Stimulated activated CD4-positive, alpha-beta T cell treated with anti-CD3 and anti-CD28 coated beads, Interleukin-12 subunit alpha, Interleukin-12 subunit beta, amount 100 ng/mL, for 48 hours (primary cell): Measurements from ENCODE around the gene MCAM.

Experiments used
- DNase-seq, 3 donors: peaks; one replicate each; pipeline ENCODE4 v3.0.0-alpha.2; 2020; ENCODE audit warnings: low read depth in 2 of 3, low spot score in 1 of 3

The MCAM gene

DNA sequence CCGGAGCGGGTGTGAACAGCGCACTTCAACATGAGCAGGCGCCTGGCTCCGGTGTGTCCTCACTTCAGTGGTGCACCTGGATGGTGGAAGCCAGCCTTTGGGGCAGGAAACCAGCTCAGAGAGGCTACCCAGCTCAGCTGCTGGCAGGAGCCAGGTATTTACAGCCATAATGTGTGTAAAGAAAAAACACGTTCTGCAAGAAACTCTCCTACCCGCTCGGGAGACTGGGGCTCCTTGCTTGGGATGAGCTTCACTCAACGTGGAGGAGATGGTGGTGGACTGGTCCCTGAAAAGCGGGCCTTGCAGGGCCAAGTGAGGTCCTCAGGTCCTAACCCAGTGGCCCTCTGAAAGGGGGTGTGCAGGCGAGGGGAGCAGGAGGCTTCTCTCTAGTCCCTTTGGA, 7.5 kb downstream of the MCAM start:
- no peak for DNase-seq

DNA sequence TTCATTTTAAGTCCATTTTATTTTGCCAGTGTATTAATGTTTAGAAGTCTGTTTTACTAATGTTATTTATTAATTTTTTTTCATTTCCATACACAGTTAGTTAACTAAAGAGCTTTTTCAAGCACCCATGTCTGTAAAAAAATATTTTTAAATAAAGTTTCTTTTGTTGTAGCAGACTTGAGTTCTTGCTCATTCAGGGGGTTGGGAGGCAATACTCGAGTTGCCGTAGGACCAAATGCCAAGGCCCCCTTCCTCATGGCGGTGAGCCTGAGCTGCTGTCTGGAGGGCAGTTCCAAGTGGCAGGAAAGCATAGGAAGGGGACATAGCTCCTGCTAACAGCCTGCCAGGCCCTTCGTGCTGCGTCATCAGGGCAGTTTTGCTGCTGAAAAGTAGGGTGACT, 9.0 kb downstream of the MCAM start:
- no peak for DNase-seq

DNA sequence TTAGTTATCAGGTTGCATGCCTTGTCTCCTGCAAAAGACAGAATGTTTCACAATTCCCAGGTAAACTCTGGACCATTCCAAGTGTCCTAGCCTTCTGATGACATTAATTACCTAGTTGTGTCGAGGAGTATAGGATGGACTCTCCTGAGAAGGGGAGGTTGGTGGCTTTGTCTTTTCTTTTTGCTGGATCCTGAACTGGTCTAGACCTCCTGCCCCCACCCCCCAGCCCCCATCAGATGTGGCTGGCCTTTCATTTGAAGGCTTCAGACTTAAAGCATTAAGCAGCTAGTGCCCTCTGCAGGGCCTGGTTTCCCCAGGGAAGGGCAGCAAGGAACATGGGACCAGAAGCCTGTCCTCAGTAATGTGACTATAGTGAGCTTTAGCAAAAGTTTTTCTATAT, 9.7 kb downstream of the MCAM start:
- DNase-seq, result no peak

DNA sequence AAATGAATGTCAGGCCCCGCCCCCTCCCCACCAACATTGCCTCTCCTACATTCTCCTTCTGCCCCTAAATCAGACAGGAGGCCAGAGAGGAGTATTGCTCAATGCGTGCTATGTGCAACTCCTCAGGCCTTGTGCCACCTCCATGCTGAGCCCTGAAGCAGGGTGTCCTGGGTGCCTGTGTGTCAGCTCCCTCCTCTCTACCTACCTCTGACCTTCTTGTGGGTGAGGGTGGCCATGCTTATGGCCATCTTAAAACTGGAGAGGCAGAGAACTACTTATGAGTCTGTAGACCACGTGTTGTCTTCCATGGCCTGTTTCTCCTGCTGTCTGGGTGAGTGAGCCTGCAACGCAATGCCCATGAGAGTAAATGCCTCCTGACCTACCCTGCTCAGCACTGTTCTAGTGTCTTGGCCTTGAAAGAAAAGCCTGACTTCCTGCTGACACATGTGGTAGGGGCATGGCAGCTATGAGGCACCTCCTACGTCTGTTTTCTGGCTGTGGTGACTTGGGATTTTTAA, 10.5 kb downstream of the MCAM start:
- DNase-seq, result no peak

DNA sequence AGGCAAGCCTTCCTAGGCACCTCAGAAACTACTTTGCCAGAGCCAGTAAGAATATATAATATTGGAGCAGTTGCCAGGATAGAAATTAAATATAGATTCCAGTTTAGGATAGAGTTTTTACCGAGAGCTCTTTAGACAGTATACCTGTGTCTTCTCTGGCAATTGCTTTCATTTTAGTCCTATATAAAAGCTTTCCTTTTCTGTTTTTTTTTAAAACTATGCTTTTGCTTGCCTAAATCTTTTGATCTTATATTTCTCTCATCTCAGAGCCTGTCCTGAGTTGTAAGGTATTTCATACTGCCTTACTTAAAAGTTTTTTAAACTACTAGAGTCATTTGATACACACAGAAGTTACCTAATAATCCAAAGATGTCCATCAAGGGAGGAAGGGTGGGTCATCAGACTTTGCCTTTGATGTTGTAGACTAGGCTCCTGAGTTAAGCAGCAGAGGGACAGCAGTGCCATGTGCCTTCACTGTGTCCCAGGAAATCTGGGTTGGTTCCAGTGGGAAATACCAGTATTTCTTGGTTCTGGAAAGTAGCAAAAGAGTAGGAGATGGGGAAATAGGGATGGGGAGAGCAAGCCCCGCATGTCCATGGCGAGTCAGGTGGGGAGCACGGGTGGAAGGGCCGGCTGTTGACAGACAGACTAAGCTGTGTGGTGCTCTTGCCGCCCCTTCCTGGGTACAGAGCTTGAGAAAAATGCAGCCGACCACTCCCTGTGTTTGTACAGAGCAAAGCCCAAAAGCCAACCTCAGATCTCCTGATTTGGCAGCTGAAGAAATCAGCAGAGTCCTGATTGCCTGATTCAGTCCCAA, 11.2 kb downstream of the MCAM start:
- no peak for DNase-seq

DNA sequence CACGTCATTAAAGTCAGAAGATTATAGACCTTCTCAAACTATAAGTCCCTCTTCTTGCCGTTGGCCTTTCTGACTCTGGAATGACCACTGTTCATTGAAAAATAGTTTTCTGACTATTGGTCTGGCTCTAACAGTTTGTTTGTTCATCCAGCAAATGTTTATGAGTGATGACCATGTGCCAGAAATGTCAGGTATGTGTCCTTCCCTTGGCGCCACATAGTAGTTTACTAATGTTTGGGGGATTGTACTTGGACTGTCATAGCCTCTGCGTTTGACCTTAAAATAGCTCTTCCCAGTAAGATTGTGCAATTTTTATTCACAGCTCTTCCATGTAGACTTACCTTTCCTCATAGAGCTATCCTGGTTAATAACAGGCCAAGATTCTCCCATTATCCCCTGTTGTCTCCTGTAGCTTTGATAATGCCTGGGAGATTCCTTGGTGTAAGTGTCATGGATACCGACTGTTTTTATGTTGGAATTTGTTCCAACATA, 13.7 kb downstream of the MCAM start:
- DNase-seq, result no peak

DNA sequence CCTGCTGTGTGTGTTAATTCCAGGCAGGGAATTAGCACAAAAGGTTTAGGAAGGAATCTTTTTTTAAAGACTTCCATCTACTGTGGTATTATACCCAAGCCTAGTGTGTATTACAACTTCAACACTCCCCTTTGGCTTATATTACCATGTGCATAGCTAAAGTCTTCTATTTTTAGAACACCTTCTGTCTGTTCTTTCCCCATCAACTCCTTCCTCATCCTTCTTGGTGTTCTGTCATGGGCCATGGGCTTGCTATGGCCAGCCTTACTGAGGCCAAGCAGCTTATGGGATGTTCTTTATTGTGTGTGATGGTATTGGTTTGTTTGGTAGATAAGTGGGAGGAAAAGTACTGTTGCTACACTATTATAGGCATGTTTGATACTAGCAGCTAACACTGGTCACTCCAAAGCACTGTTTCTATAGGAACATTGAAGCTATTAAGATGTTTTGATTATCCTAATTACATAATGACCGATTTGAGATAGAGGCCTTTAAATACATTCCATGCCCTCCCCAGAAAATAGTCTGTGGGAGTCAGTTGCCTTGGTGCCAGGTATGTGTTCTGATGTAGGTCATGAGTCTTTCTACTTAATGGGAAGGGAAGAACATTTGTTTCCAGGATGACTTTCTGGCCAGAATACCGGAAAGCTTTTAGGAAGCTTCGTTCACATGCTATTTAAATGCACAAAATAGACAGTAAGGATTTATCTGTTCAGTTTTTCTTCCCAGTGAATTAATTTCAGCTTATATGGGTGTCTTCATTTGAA, 16.5 kb downstream of the MCAM start:
- no peak for DNase-seq

DNA sequence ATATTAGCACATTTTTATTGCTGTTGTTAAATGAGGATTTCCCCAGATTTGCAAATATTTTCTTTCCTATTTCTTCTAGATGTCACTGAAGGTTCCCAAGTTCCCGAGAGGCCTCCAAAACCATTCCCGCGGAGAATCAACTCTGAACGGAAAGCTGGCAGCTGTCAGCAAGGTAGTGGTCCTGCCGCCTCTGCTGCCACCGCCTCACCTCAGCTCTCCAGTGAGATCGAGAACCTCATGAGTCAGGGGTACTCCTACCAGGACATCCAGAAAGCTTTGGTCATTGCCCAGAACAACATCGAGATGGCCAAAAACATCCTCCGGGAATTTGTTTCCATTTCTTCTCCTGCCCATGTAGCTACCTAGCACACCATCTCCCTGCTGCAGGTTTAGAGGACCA, 17.5 kb downstream of the MCAM start:
- no peak for DNase-seq

DNA sequence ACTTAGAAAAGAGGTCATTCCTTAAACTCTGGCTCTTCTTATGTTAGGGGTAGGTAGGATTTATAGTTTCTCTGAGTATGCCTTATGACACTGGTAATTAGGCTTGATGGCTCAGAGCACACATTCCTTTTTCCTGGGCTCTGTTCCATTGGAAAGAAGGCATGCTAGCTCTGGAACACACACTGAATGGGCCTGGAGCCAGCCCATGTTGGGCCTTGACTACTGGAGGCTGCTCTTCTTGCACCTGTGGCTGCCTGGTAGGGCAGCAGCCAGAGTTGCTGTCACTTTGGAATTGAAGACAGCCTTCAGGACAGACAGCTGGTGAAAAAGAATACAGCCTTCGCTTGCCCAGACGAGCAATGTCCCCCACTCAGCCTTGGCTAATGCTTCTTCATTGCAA, 18.2 kb downstream of the MCAM start:
- no peak for DNase-seq

DNA sequence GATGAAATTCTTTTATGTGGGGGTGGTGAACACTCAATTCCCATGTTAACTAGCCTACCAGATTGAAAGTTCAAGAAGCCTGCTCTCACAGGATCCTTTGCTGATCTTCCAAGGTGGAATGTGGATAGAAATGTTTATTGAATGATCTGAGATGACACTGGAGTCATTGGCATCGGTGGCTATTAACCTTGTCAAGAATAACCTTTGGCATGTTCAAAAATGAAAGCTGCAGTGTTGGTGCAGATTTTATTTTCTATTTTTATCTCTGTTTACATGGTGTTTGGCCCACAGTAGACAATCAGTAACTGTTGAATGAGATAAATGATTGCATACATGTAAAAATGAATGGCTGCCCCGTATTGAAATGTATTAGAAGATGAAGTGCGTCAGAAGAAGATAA, 19.0 kb downstream of the MCAM start:
- no peak for DNase-seq

DNA sequence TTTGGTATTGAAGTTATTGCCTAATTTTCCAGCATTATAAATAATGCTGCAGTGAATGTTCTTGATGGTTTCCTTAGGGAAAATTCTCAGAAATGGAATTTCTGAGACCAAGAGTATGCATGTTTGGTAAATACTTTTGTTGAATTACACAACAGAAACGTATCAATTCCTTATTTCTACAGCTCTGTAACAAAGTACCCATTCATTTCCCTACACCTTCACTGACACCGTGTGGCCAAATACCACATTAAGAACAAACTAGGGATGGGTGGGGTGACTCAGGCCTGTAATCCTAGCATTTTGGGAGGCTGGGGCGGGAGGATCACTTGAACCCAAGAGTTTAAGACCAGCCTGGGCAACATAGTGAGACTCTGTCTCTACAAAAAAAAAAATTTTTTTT, 21.8 kb downstream of the MCAM start:
- DNase-seq, result no peak

DNA sequence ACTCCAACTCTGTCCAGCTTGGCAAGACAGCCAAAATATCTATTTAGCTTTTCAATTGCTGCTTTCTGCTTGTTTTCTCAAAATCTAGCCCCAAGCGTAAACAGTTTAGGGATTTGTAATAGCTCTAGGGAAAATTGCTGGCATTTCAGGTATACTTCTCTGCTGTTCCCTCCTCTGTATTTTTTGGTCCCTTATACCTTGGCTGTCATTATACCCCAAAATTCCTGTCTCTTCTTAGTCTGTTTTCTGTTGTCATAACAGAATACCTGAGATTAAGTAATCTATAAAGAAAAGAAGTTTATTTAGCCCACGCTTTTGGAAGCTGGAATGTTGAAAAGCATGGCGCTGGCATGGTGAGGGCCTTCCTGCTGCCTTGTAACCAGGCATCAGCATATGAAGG, 23.5 kb downstream of the MCAM start:
- no peak for DNase-seq

DNA sequence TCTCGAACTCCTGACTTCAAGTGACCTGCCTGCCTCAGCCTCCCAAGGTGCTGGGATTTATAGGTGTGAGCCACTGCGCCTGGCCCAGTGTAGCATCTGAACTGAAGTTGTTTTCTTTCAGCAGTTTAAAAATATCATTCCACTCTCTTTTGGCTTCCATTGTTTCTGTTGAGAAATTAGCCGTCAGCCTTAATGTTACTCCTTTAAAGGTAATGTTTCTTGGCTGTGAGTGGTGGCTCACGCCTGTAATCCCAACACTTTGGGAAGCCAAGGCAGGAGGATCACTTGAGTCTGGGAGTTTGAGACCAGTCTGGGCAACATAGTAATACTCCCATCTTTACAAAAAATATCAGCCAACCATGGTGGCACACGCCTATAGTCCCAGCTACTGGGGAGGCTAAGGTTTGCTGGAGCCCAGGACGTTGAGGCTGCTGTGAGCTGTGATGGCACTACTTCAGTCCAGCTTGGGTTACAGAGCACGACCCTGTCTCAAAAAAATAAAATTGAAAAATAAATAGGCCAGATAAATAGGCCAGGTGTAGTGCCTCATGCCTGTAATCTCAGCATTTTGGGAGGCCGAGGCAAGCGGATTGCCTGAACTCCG, 25.9 kb downstream of the MCAM start:
- no peak for DNase-seq

DNA sequence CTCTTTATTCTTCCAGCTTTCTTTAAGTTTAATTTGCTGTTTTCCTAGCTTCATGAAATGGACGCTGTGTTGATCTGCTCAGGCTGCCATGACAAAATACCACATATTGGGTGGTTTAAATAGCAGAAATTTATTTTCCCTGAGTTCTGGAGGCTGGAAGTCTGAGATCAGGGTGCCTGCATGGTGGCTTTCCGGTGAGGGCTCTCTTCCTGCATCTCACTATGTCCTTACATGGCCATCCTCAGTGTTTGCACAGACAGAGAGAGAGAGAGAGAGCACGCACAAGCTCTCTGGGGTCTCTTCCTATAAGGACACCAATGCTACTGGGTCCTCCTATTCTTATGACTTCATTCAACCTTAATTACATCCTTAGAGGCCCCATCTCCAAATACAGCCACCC, 28.7 kb downstream of the MCAM start:
- no peak for DNase-seq

DNA sequence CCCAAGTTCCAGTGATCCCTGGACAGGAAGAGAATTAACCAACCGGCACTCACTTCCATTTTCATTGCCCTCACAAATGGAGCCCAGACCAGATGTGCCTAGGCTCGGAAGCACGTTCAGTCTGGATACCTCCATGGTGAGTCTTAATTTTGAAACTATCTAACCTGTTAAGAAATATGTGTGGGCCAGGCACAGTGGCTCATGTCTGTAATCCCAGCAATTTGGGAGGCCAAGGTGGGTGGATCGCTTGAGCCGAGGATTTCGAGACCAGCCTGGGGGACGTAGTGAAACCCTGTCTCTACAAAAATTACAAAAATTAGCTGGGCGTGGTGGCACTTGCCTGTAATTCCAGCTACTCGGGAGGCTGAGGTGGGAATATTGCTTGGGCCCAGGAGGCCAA, 31.5 kb downstream of the MCAM start:
- no peak for DNase-seq

DNA sequence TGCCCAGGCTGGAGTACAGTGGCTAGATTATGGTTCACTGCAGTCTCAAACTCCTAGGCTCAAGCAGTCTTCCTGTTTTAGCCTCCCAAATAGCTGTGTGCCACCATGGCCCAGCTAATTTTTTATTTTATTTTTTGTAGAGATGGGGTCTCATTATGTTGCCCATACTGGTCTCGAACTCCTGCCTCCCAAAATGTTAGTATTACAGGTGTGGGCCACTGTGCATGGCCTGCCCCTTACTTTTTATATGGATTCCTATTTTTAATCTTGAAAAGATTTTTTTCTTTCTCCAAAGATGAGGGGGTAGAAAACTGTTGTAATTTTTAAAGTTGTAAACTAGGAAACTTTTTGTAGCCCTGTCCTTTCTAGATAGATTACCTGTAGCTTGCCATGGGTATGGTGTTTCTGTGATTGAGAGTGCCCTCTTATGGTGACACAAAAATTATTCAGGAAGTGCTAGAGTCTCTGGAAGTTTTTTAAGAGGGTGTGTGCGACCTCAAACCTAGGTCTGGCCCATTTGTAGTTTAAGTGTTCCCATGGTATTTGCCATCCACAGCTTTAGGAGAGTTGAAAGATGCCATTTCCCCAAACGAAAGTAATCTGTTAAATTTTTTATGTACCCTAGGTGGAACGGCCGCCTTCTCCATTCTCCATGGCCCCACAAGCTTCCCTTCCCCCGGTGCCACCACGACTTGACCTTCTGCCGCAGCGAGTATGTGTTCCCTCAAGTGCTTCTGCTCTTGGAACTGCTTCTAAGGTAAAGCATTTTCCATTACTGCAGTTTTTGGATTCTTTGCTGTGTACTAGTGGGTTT, 32.4 kb downstream of the MCAM start:
- peak in 1 of 3 donors; percentile 21 for DNase-seq

DNA sequence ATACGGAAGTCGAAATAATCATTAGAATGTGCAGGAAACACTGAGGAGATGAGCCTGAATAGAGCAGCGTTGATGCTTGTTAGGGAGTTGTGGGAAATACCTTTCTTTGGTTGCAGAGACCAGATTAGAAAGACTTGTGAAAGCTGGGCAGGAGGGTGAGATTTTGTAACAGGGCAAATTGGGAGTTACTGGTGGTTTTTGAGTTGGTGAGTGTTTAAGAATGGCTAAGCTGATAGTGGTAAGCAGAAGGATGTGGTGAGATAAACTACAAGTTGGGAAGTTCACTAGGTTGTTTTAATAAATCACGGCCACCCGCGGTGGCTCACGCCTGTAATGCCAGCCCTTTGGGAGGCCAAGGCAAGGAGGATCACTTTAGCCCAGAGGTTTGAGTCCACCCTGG, 34.4 kb downstream of the MCAM start:
- no peak for DNase-seq

DNA sequence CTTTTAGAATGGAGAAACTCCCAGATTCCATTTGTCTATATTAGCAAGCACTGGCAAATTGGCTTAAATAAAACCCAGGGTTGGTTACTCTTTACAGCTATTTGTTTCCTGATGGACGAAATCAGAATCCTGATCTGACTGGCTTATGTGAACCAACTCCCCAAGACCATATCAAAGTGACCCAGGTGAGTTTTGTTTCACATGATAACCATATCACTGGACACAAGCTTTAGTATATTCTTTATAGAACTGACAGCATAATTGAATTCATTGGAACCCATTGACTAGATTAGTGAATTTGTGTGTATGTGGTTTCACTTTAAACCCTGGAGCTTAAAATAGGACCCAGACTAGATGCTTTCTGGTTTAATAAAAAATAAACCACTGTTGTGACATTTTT, 39.3 kb downstream of the MCAM start:
- DNase-seq, result no peak

DNA sequence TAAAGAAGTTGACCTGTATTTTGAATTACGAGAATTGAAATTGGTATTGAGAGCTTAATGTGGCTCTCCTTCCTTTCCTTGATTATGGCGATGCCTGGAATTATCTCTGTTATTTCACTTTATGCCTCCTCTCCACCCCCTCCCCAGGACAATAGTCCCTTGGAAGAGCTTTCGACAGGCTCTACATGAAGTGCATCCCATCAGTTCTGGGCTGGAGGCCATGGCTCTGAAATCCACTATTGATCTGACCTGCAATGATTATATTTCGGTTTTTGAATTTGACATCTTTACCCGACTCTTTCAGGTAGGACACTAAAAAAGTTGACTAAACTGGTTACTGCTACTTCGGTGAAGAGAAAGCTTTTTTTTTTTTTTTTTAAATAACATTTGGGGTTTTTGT, 43.2 kb downstream of the MCAM start:
- DNase-seq, result no peak

DNA sequence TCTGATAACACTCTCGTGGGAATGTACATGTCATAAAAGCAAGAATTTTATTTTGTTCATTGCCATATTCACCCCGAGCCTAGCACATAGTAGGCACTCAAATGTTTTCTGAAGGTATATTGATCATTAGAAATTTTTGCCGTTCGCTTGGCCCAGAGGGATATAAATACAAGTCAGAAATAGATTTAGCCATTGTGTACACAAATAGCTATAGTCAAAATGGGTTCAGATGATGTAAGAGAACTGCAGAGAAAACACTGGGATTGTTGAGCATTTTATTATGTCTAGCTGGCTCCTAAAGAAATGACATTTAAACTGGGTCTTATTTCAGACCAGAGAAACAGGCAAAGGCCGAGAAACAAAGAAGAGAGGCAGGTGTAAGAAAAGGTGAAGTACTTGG, 49.3 kb downstream of the MCAM start:
- DNase-seq, result no peak
